Heart left ventricle (tissue), 16 donors: ENCODE results near the gene MYO7A. TPM values are rescaled to one million over a fixed set of nuclear protein-coding genes. Genes with fewer than 3 reads are reported as not detected.

Source experiments
- ATAC-seq, 4 donors: fragments of 200-7000 bp; cut with Tn5 transposase; one replicate each; pipeline ENCODE4 v1.9.1; 2020 to 2022; ENCODE audit warnings: moderate library complexity in 4 of 4, mild to moderate bottlenecking in 3 of 4, moderate number of reproducible peaks in 1 of 4
- DNase-seq, 5 donors: peaks; one replicate each; pipeline ENCODE4 v3.0.0-alpha.2; 2020
- H3K27ac ChIP-seq, 12 donors: fragments of 200-600 bp; sonication (generic) in 4 of 12; one replicate each; pipeline versions ENCODE4 v1.5.0 to v1.8.0; 2016 to 2022; ENCODE audit warnings: mild to moderate bottlenecking in 2 of 12
- H3K27me3 ChIP-seq, 9 donors: fragments of 200-600 bp; sonication (generic) in 2 of 9; one replicate each; pipeline versions ENCODE4 v1.5.1 to v1.8.0; 2016 to 2022; ENCODE audit warnings: mild to moderate bottlenecking in 3 of 9
- H3K36me3 ChIP-seq, 9 donors: fragments of 200-600 bp; sonication (generic) in 2 of 9; one replicate each; pipeline versions ENCODE4 v1.5.0 to v1.8.0; 2018 to 2022; ENCODE audit warnings: mild to moderate bottlenecking in 2 of 9
- H3K4me1 ChIP-seq, 12 donors: fragments of 200-600 bp; sonication (generic) in 4 of 12; one replicate each; pipeline versions ENCODE4 v1.5.0 to v1.8.0; 2016 to 2022; ENCODE audit warnings: mild to moderate bottlenecking in 3 of 12
- H3K4me3 ChIP-seq, 12 donors: fragments of 200-600 bp; sonication (generic) in 4 of 12; one replicate each; pipeline versions ENCODE4 v1.5.0 to v1.8.0; 2017 to 2022; ENCODE audit warnings: mild to moderate bottlenecking in 9 of 12, moderate library complexity in 4 of 12
- H3K9me3 ChIP-seq, 12 donors: fragments of 200-600 bp; sonication (generic) in 4 of 12; one replicate each; pipeline versions ENCODE4 v1.5.0 to v1.8.0; 2016 to 2022; ENCODE audit warnings: mild to moderate bottlenecking in 1 of 12
- CTCF ChIP-seq, 12 donors: fragments of 200-600 bp; sonication (generic) in 4 of 12; IDR thresholded peaks; one replicate each; pipeline versions ENCODE4 v1.5.0 to v1.8.0; 2018 to 2022; ENCODE audit warnings: antibody characterized with exemption in 12 of 12, mild to moderate bottlenecking in 5 of 12
- POLR2A ChIP-seq, 2 donors: fragments of 450-650 bp; IDR thresholded peaks; one replicate each; pipeline ENCODE4 v1.6.1; 2017; ENCODE audit warnings: antibody characterized with exemption in 2 of 2, mild to moderate bottlenecking in 2 of 2, moderate library complexity in 2 of 2
- WGBS, 4 donors: extraction: QIAGEN DNeasy Blood & Tissue Kit in 2 of 4; methylation state at CpG; one replicate each; pipeline versions ENCODE4 v1.1.5 to v1.1.7; 2013 to 2018; 5-methylcytosine and 5-hydroxymethylcytosine counted together
- intact Hi-C, 10 donors: fragments of 100-400 bp; cut with DNase I; formaldehyde crosslinking; loops; one replicate each; pipeline versions ENCODE4 v1.11.1 to v1.14.2; 2022
- polyA plus RNA-seq, 2 donors: library from polyadenylated mRNA; stranded (reverse); fragments of 200-250 nt; gene quantifications; one replicate each; pipeline ENCODE4 v1.2.3, GENCODE V29; 2013
- total RNA-seq, 9 donors: library from RNA; depleted of rRNA in 2 of 9; stranded (reverse); fragments of >200 nt in 2 of 9; fragmentation: NEBNext Ultra II Directional in 3 of 9; extraction: Animal tissue kit (Norgen Biotek cat#: 25700) in 3 of 9; gene quantifications; one replicate each; pipeline versions ENCODE4 v1.1.0 to v1.2.4, GENCODE V29; 2016 to 2023
- donor health status: ischemic (EF 13 %, LVEDD 7.1; RV severe dilation, severe dysfunction).
- donor health status: healthy with polysubstance abuse.
- donor health status: DM: no; HTN: yes; CAD: no.
- donor health status: DM: no; HTN: no; CAD: no.
- donor health status: ischemic (EF 25% LVEDD 6.9; RV normal size, moderate dysfunction).
- donor health status: ischemic (EF 25% LVEDD 5.7; RV mildly dilated, moderate dysfunction).
- donor health status: healthy.
- donor health status: DM: yes; HTN: yes; CAD: no.
- donor health status: ischemic (EF 35%, LVEDD 5.7; RV mildly dilated, moderate dysfunction).
- donor health status: nonischemic (EF 11% LVEDD 7.7; RV severe dilation, severe dysfunction).
- donor health status: DM: yes; HTN: yes; CAD: no.
- donor health status: PGD.
- donor health status: ischemic (EF 29% LVEDD 5.4; RV normal size, mild dysfunction).
- donor health status: nonischemic (EF 23%, LVEDD 6.1; RV moderate dilation, normal function).

Gene MYO7A
- total and polyA plus RNA-seq, 11 donors: 1.0 to 17.1 (median 2.7) TPM

- Histone ChIP-seq H3K27me3 (no peaks in the 10 kb centered on the region), H3K27ac (no peak overlapping the region), H3K9me3 (no peaks in the 10 kb centered on the region), H3K4me1 (peaks cover 0 to 23% (median 0%) of the 10 kb centered on the region in 12 donors), H3K4me3 (no peak overlapping the region), H3K36me3 (peaks cover 0 to 9% (median 0%) of the 10 kb centered on the region in 9 donors)
- intact Hi-C loops: no loop called here
- DNase-seq (peak in 1 of 5 donors; percentile 51), ATAC-seq (no peak)
- no peak for TF ChIP-seq CTCF (IDR thresholded peaks at IDR 0.05)
- no peak for TF ChIP-seq POLR2A (IDR thresholded peaks at IDR 0.05)
- WGBS, 4 donors: 91 to 96% (median 93%) methylated on average over 12 to 16 of the region's 16 CpGs
These were observed 46.5 kb downstream of the MYO7A start for GRCh38 chr11:77174559-77174958.

GRCh38 chr11:77175021-77175842 lies 47.2 kb downstream of the MYO7A start:
- Histone ChIP-seq H3K27ac (peak overlapping the region in 2 of 12 donors; percentile 25 to 86), H3K27me3 (no peaks in the 10 kb centered on the region), H3K4me1 (peaks cover 0 to 23% (median 0%) of the 10 kb centered on the region in 12 donors), H3K36me3 (peaks cover 0 to 9% (median 0%) of the 10 kb centered on the region in 9 donors), H3K9me3 (no peaks in the 10 kb centered on the region), H3K4me3 (peak overlapping the region in 7 of 12 donors; percentile 11 to 50 (median 22))
- peak in 3 of 5 donors; percentile 47 to 70 (median 54) for DNase-seq
- intact Hi-C loops: no loop called here
- peak in 3 of 4 donors; percentile 45 to 56 (median 46) for ATAC-seq
- 84 to 92% (median 86%) methylated on average over 9 to 15 of the region's 15 CpGs for WGBS, 4 donors
- TF ChIP-seq CTCF (IDR thresholded peaks at IDR 0.05) (no peak), POLR2A (IDR thresholded peaks at IDR 0.05) (no peak)

- 48 to 53% (median 53%) methylated on average over 8 to 12 of the region's 12 CpGs for WGBS, 4 donors
- intact Hi-C loops: no loop called here
- DNase-seq (peak; percentile 49 to 82 (median 56)), ATAC-seq (peak in 3 of 4 donors; percentile 62 to 68 (median 67))
- Histone ChIP-seq H3K27me3 (no peaks in the 10 kb centered on the region), H3K9me3 (no peaks in the 10 kb centered on the region), H3K4me3 (peak overlapping the region in 6 of 12 donors; percentile 11 to 50 (median 22)), H3K36me3 (peaks cover 0 to 9% (median 0%) of the 10 kb centered on the region in 9 donors), H3K4me1 (peaks cover 0 to 23% (median 0%) of the 10 kb centered on the region in 12 donors), H3K27ac (peak overlapping the region in 2 of 12 donors; percentile 25 to 86)
- no peak for TF ChIP-seq CTCF (IDR thresholded peaks at IDR 0.05)
- TF ChIP-seq POLR2A (IDR thresholded peaks at IDR 0.05): no peak
These were observed 48.0 kb downstream of the MYO7A start for GRCh38 chr11:77175869-77176539.

GRCh38 chr11:77176996-77177395 lies 49.0 kb downstream of the MYO7A start:
- DNase-seq: peak in 1 of 5 donors; percentile 25
- TF ChIP-seq CTCF (IDR thresholded peaks at IDR 0.05) (no peak), POLR2A (IDR thresholded peaks at IDR 0.05) (no peak)
- Histone ChIP-seq H3K27ac (no peak overlapping the region), H3K4me1 (peaks cover 0 to 23% (median 0%) of the 10 kb centered on the region in 12 donors), H3K4me3 (no peak overlapping the region), H3K9me3 (no peaks in the 10 kb centered on the region), H3K36me3 (peaks cover 0 to 9% (median 0%) of the 10 kb centered on the region in 9 donors), H3K27me3 (no peaks in the 10 kb centered on the region)
- 88 to 90% (median 89%) methylated on average over 9 of the region's 9 CpGs for WGBS, 4 donors
- no peak for ATAC-seq
- intact Hi-C loops: no loop called here
